RWPE2 (cell line): ENCODE measurements around the gene ADK.

Experiments
- ATAC-seq: fragments of 200-7000 bp; cut with Tn5 transposase; 3 replicates; pipeline ENCODE4 v1.9.1; 2021; ENCODE audit warnings: low read depth
- DNase-seq: peaks from one replicate; pipeline ENCODE4 v3.0.0-alpha.2; 2020; ENCODE audit warnings: low spot score
- H3K27ac ChIP-seq: fragments of 450-650 bp; 2 replicates; pipeline ENCODE4 v1.5.1; 2017; ENCODE audit warnings: mild to moderate bottlenecking; ENCODE audit not compliant: poor library complexity, severe bottlenecking
- H3K27me3 ChIP-seq: fragments of 250-450 bp; sonication (Bioruptor Pico); 2 replicates; pipeline ENCODE4 v1.5.1; 2021; ENCODE audit warnings: mild to moderate bottlenecking, moderate library complexity; ENCODE audit not compliant: insufficient read depth, poor library complexity, severe bottlenecking
- H3K36me3 ChIP-seq: fragments of 250-450 bp; sonication (Bioruptor Pico); 2 replicates; pipeline ENCODE4 v1.5.1; 2020; ENCODE audit warnings: low read depth, mild to moderate bottlenecking, moderate library complexity
- H3K4me1 ChIP-seq: fragments of 250-450 bp; sonication (Bioruptor Pico); 2 replicates; pipeline ENCODE4 v1.5.1; 2021; ENCODE audit warnings: mild to moderate bottlenecking, moderate library complexity; ENCODE audit not compliant: insufficient read depth, poor library complexity, severe bottlenecking
- H3K4me3 ChIP-seq: fragments of 250-450 bp; sonication (Bioruptor Pico); 2 replicates; pipeline ENCODE4 v1.5.1; 2021; ENCODE audit warnings: mild to moderate bottlenecking, moderate library complexity; ENCODE audit not compliant: severe bottlenecking
- H3K9me3 ChIP-seq: fragments of 250-450 bp; sonication (Bioruptor Pico); 2 replicates; pipeline ENCODE4 v1.5.1; 2021; ENCODE audit warnings: mild to moderate bottlenecking, moderate library complexity; ENCODE audit not compliant: severe bottlenecking
- TF ChIP-seq, protein P1 (sequence below): fragments of 450-650 bp; IDR thresholded peaks from one replicate; pipeline ENCODE4 v1.5.1; 2017; ENCODE audit warnings: mild to moderate bottlenecking, moderate library complexity; ENCODE audit not compliant: poor library complexity, severe bottlenecking

The ADK gene

DNA sequence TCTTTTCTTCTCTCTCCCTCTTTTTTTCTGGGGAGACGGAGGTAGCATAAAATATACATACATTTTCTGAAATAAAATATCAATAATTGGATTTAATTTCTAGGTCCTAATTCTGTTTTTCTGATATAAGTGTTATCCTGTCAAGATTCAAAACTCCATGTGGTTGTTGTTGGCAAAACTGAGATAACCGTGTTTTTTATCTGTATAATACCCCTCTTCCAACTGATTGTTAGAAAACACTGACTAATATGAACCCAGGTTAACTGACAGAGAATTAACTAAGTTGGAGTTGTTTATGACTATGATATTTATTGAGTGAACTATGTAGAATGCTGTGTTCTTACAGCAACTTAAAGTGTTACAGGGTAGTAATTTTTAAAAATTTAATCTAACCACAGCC lies 438.8 kb downstream of the ADK start:
- H3K4me1 ChIP-seq = peaks cover 7% of the 10 kb centered on the region
- TF ChIP-seq, protein P1, sequence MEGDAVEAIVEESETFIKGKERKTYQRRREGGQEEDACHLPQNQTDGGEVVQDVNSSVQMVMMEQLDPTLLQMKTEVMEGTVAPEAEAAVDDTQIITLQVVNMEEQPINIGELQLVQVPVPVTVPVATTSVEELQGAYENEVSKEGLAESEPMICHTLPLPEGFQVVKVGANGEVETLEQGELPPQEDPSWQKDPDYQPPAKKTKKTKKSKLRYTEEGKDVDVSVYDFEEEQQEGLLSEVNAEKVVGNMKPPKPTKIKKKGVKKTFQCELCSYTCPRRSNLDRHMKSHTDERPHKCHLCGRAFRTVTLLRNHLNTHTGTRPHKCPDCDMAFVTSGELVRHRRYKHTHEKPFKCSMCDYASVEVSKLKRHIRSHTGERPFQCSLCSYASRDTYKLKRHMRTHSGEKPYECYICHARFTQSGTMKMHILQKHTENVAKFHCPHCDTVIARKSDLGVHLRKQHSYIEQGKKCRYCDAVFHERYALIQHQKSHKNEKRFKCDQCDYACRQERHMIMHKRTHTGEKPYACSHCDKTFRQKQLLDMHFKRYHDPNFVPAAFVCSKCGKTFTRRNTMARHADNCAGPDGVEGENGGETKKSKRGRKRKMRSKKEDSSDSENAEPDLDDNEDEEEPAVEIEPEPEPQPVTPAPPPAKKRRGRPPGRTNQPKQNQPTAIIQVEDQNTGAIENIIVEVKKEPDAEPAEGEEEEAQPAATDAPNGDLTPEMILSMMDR = no peak
- peaks cover 34% of the 10 kb centered on the region for H3K36me3 ChIP-seq
- H3K27ac ChIP-seq = no peak overlapping the region
- ATAC-seq = no peak
- H3K9me3 ChIP-seq = no peaks in the 10 kb centered on the region
- DNase-seq = no peak
- H3K4me3 ChIP-seq = no peak overlapping the region
- no peaks in the 10 kb centered on the region for H3K27me3 ChIP-seq

DNA sequence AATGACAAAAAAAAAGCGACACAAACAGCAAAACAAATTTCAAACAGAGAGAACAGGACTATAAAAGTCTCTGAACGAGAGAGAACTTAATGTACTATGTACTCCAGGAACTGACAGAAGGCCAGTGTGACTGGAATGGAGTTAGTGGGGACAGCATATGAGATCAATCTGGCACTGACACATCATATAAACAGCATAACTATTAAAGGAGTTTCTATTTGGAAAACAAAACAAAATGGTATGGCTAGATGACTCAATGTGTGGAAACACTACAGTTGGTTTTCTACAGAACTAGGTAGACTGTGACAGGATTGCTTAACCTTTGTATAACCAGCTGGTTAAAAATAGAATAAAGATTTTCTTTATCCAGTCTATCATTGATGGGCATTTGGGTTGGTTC lies 442.4 kb downstream of the ADK start:
- ATAC-seq (peak; percentile 21; the same call in 1 of the 3 replicates), DNase-seq (no peak)
- H3K36me3 ChIP-seq = peaks cover 36% of the 10 kb centered on the region
- TF ChIP-seq, protein P1 = no peak
- peaks cover 7% of the 10 kb centered on the region for H3K4me1 ChIP-seq
- no peaks in the 10 kb centered on the region for H3K9me3 ChIP-seq
- H3K27me3 ChIP-seq = no peaks in the 10 kb centered on the region
- H3K27ac ChIP-seq = no peak overlapping the region
- no peak overlapping the region for H3K4me3 ChIP-seq

DNA sequence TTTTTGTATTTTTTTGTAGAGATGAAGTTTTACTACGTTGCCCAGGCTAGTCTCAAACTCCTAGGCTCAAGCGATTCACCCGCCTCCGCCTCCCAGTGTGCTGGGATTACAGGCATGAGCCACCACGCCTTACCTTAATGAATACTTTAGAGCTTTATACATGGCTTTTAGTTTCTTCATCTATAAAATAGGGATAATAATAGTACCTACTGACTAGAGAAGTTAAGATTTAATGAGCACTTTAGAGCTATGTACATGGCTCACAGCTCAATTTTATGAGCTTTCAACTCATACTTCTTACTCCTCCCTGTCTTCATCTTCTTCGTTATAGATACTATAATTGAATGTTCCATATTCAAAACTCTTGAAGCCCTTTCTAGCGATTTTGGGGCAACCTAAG lies 445.7 kb downstream of the ADK start:
- H3K27me3 ChIP-seq = no peaks in the 10 kb centered on the region
- H3K4me1 ChIP-seq = no peaks in the 10 kb centered on the region
- H3K9me3 ChIP-seq = no peaks in the 10 kb centered on the region
- H3K36me3 ChIP-seq = peaks cover 33% of the 10 kb centered on the region
- TF ChIP-seq, protein P1 = no peak
- no peak overlapping the region for H3K27ac ChIP-seq
- DNase-seq (no peak), ATAC-seq (no peak)
- no peak overlapping the region for H3K4me3 ChIP-seq

DNA sequence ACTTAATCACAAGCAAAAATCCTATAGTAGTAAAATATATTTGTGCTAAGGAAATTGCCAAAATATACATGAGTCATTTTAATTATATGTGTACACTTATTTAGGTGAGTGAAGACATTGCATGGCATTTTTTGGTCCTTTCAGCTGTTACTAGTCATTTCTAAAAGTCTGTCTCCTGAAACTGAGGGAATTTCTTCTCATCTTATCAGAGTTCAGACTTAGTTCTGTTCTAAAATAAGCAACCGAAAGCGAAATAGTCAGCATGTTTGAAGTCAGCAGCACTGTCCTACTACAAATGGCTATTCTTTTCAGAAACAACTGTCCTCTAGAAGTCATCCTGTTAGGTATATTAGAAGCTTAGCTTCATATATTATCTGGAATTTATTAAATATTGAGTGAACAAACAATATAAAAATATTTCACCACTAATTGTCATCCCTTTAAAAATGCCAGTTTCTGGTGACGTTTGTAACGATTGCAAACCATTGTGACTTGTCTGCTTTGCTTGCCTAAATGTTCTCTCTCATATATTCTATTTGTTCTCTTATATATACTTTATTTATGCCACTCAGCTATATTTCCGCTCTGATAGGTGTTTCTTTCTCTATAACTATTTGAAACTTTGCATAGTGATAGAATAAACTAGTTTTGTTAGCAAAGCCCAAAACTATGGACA lies 448.0 kb downstream of the ADK start:
- TF ChIP-seq, protein P1 = no peak
- Histone ChIP-seq H3K27ac (no peak overlapping the region), H3K27me3 (no peaks in the 10 kb centered on the region), H3K9me3 (no peaks in the 10 kb centered on the region), H3K36me3 (peaks cover 22% of the 10 kb centered on the region), H3K4me3 (no peak overlapping the region), H3K4me1 (no peaks in the 10 kb centered on the region)
- no peak for DNase-seq
- ATAC-seq = no peak

DNA sequence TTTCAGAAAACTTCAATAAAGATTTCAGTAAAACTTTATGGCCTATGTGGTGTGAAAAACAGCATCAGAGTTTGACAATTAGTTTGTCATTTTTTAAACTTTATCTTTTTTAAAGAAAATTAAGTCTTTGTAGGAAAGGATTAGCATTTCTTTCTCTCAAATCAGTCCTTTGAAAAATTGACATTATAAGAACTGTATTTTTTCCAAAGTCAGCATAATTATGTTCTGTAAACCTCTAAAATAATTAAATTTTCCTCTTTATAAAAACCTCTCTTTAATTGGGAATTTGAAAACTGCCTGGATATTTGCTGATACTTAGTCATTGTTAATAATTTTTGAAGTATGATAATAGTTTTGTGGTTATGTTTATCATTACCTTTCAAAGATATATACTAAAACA lies 448.7 kb downstream of the ADK start:
- Histone ChIP-seq H3K27ac (no peak overlapping the region), H3K4me3 (no peak overlapping the region), H3K4me1 (no peaks in the 10 kb centered on the region), H3K27me3 (no peaks in the 10 kb centered on the region), H3K36me3 (peaks cover 22% of the 10 kb centered on the region), H3K9me3 (no peaks in the 10 kb centered on the region)
- TF ChIP-seq, protein P1 = no peak
- DNase-seq (no peak), ATAC-seq (no peak)
